Measurements from ENCODE around the gene CUZD1.

Gene CUZD1

GRCh38 chr10:122838880-122839279, 6.8 kb downstream of the CUZD1 start:
- Histone ChIP-seq H3K36me3 (ENCODE audit: control insufficient read depth in 2 of 2, insufficient read depth in 2 of 2, low read length in 2 of 2) (peaks cover 0 to 4% of the 10 kb centered on the region in 2 donors), H3K9me3 (ENCODE audit: control insufficient read depth in 2 of 2, low read length in 2 of 2) (peaks cover 4 to 6% of the 10 kb centered on the region in 2 donors), H3K4me3 (ENCODE audit: low read length in 2 of 2) (no peak overlapping the region), H3K9ac (ENCODE audit: low read length in 2 of 2) (no peak overlapping the region), H3K4me1 (ENCODE audit: control insufficient read depth, insufficient read depth, low read length) (no peaks in the 10 kb centered on the region), H3K27me3 (ENCODE audit: control insufficient read depth in 1 of 2, insufficient read depth in 2 of 2, low read length in 2 of 2) (no peaks in the 10 kb centered on the region), H3K27ac (ENCODE audit: low read length) (no peak overlapping the region)

GRCh38 chr10:122835908-122836307, 9.7 kb downstream of the CUZD1 start:
- no peak overlapping the region for H3K4me3 ChIP-seq (ENCODE audit: low read length in 2 of 2)
- H3K9ac ChIP-seq (ENCODE audit: low read length in 2 of 2): no peak overlapping the region
- peaks cover 0 to 6% of the 10 kb centered on the region in 2 donors for H3K36me3 ChIP-seq (ENCODE audit: control insufficient read depth in 2 of 2, insufficient read depth in 2 of 2, low read length in 2 of 2)
- H3K9me3 ChIP-seq (ENCODE audit: control insufficient read depth in 2 of 2, low read length in 2 of 2): peaks cover 0 to 3% of the 10 kb centered on the region in 2 donors
- H3K4me1 ChIP-seq (ENCODE audit: control insufficient read depth, insufficient read depth, low read length): no peaks in the 10 kb centered on the region
- no peaks in the 10 kb centered on the region for H3K27me3 ChIP-seq (ENCODE audit: control insufficient read depth in 1 of 2, insufficient read depth in 2 of 2, low read length in 2 of 2)
- no peak overlapping the region for H3K27ac ChIP-seq (ENCODE audit: low read length)

GRCh38 chr10:122830965-122831353, 14.7 kb downstream of the CUZD1 start:
- H3K4me1 ChIP-seq (ENCODE audit: control insufficient read depth, insufficient read depth, low read length): no peaks in the 10 kb centered on the region
- H3K9me3 ChIP-seq (ENCODE audit: control insufficient read depth in 2 of 2, low read length in 2 of 2): peaks cover 0 to 3% of the 10 kb centered on the region in 2 donors
- H3K27ac ChIP-seq (ENCODE audit: low read length): no peak overlapping the region
- H3K27me3 ChIP-seq (ENCODE audit: control insufficient read depth in 1 of 2, insufficient read depth in 2 of 2, low read length in 2 of 2): peaks cover 3 to 7% of the 10 kb centered on the region in 2 donors
- H3K4me3 ChIP-seq (ENCODE audit: low read length in 2 of 2): no peak overlapping the region
- H3K36me3 ChIP-seq (ENCODE audit: control insufficient read depth in 2 of 2, insufficient read depth in 2 of 2, low read length in 2 of 2): peaks cover 0 to 2% of the 10 kb centered on the region in 2 donors
- H3K9ac ChIP-seq (ENCODE audit: low read length in 2 of 2): no peak overlapping the region

GRCh38 chr10:122830273-122830964, 15.2 kb downstream of the CUZD1 start:
- Histone ChIP-seq H3K36me3 (ENCODE audit: control insufficient read depth in 2 of 2, insufficient read depth in 2 of 2, low read length in 2 of 2) (peaks cover 0 to 2% of the 10 kb centered on the region in 2 donors), H3K4me1 (ENCODE audit: control insufficient read depth, insufficient read depth, low read length) (no peaks in the 10 kb centered on the region), H3K9me3 (ENCODE audit: control insufficient read depth in 2 of 2, low read length in 2 of 2) (no peaks in the 10 kb centered on the region), H3K9ac (ENCODE audit: low read length in 2 of 2) (no peak overlapping the region), H3K27me3 (ENCODE audit: control insufficient read depth in 1 of 2, insufficient read depth in 2 of 2, low read length in 2 of 2) (peaks cover 3 to 7% of the 10 kb centered on the region in 2 donors), H3K27ac (ENCODE audit: low read length) (no peak overlapping the region), H3K4me3 (ENCODE audit: low read length in 2 of 2) (no peak overlapping the region)

- H3K4me3 ChIP-seq (ENCODE audit: low read length in 2 of 2): no peak overlapping the region
- no peak overlapping the region for H3K9ac ChIP-seq (ENCODE audit: low read length in 2 of 2)
- H3K9me3 ChIP-seq (ENCODE audit: control insufficient read depth in 2 of 2, low read length in 2 of 2): no peaks in the 10 kb centered on the region
- H3K27me3 ChIP-seq (ENCODE audit: control insufficient read depth in 1 of 2, insufficient read depth in 2 of 2, low read length in 2 of 2): peaks cover 3 to 7% of the 10 kb centered on the region in 2 donors
- H3K4me1 ChIP-seq (ENCODE audit: control insufficient read depth, insufficient read depth, low read length): no peaks in the 10 kb centered on the region
- no peak overlapping the region for H3K27ac ChIP-seq (ENCODE audit: low read length)
- H3K36me3 ChIP-seq (ENCODE audit: control insufficient read depth in 2 of 2, insufficient read depth in 2 of 2, low read length in 2 of 2): peaks cover 0 to 2% of the 10 kb centered on the region in 2 donors
Observed at GRCh38 chr10:122829454-122829853, 16.2 kb downstream of the CUZD1 start.

- no peaks in the 10 kb centered on the region for H3K4me1 ChIP-seq (ENCODE audit: control insufficient read depth, insufficient read depth, low read length)
- H3K27ac ChIP-seq (ENCODE audit: low read length): no peak overlapping the region
- peaks cover 3 to 7% of the 10 kb centered on the region in 2 donors for H3K27me3 ChIP-seq (ENCODE audit: control insufficient read depth in 1 of 2, insufficient read depth in 2 of 2, low read length in 2 of 2)
- peaks cover 0 to 2% of the 10 kb centered on the region in 2 donors for H3K36me3 ChIP-seq (ENCODE audit: control insufficient read depth in 2 of 2, insufficient read depth in 2 of 2, low read length in 2 of 2)
- H3K9ac ChIP-seq (ENCODE audit: low read length in 2 of 2): no peak overlapping the region
- no peak overlapping the region for H3K4me3 ChIP-seq (ENCODE audit: low read length in 2 of 2)
- no peaks in the 10 kb centered on the region for H3K9me3 ChIP-seq (ENCODE audit: control insufficient read depth in 2 of 2, low read length in 2 of 2)
Observed at GRCh38 chr10:122828716-122829255, 16.9 kb downstream of the CUZD1 start.

- H3K9ac ChIP-seq (ENCODE audit: low read length in 2 of 2): no peak overlapping the region
Observed at GRCh38 chr10:122827302-122827701, 18.4 kb downstream of the CUZD1 start.

GRCh38 chr10:122822973-122823690, 22.5 kb downstream of the CUZD1 start:
- no peaks in the 10 kb centered on the region for H3K36me3 ChIP-seq (ENCODE audit: control insufficient read depth in 2 of 2, insufficient read depth in 2 of 2, low read length in 2 of 2)
- no peak overlapping the region for H3K4me3 ChIP-seq (ENCODE audit: low read length in 2 of 2)
- peaks cover 0 to 3% of the 10 kb centered on the region in 2 donors for H3K9me3 ChIP-seq (ENCODE audit: control insufficient read depth in 2 of 2, low read length in 2 of 2)

More at GRCh38 chr10:122827302-122827701, 18.4 kb downstream of the CUZD1 start:
- Histone ChIP-seq H3K36me3 (ENCODE audit: control insufficient read depth in 2 of 2, insufficient read depth in 2 of 2, low read length in 2 of 2) (peaks cover 0 to 2% of the 10 kb centered on the region in 2 donors), H3K9me3 (ENCODE audit: control insufficient read depth in 2 of 2, low read length in 2 of 2) (peaks cover 0 to 3% of the 10 kb centered on the region in 2 donors), H3K4me3 (ENCODE audit: low read length in 2 of 2) (no peak overlapping the region), H3K27me3 (ENCODE audit: control insufficient read depth in 1 of 2, insufficient read depth in 2 of 2, low read length in 2 of 2) (peaks cover 3 to 8% of the 10 kb centered on the region in 2 donors), H3K27ac (ENCODE audit: low read length) (no peak overlapping the region), H3K4me1 (ENCODE audit: control insufficient read depth, insufficient read depth, low read length) (no peaks in the 10 kb centered on the region)

GRCh38 chr10:122821808-122822207, 23.8 kb downstream of the CUZD1 start:
- Histone ChIP-seq H3K36me3 (ENCODE audit: control insufficient read depth in 2 of 2, insufficient read depth in 2 of 2, low read length in 2 of 2) (no peaks in the 10 kb centered on the region), H3K4me3 (ENCODE audit: low read length in 2 of 2) (no peak overlapping the region), H3K27me3 (ENCODE audit: control insufficient read depth in 1 of 2, insufficient read depth in 2 of 2, low read length in 2 of 2) (peaks cover 8 to 16% of the 10 kb centered on the region in 2 donors), H3K27ac (ENCODE audit: low read length) (no peak overlapping the region), H3K9me3 (ENCODE audit: control insufficient read depth in 2 of 2, low read length in 2 of 2) (peaks cover 0 to 3% of the 10 kb centered on the region in 2 donors), H3K9ac (ENCODE audit: low read length in 2 of 2) (no peak overlapping the region), H3K4me1 (ENCODE audit: control insufficient read depth, insufficient read depth, low read length) (no peaks in the 10 kb centered on the region)

More at GRCh38 chr10:122822973-122823690, 22.5 kb downstream of the CUZD1 start:
- Histone ChIP-seq H3K4me1 (ENCODE audit: control insufficient read depth, insufficient read depth, low read length) (no peaks in the 10 kb centered on the region), H3K27me3 (ENCODE audit: control insufficient read depth in 1 of 2, insufficient read depth in 2 of 2, low read length in 2 of 2) (peaks cover 8 to 16% of the 10 kb centered on the region in 2 donors), H3K27ac (ENCODE audit: low read length) (no peak overlapping the region), H3K9ac (ENCODE audit: low read length in 2 of 2) (no peak overlapping the region)

- H3K4me1 ChIP-seq (ENCODE audit: control insufficient read depth, insufficient read depth, low read length): no peaks in the 10 kb centered on the region
- H3K36me3 ChIP-seq (ENCODE audit: control insufficient read depth in 2 of 2, insufficient read depth in 2 of 2, low read length in 2 of 2): no peaks in the 10 kb centered on the region
- H3K27me3 ChIP-seq (ENCODE audit: control insufficient read depth in 1 of 2, insufficient read depth in 2 of 2, low read length in 2 of 2): peaks cover 10 to 18% of the 10 kb centered on the region in 2 donors
- peaks cover 0 to 2% of the 10 kb centered on the region in 2 donors for H3K9me3 ChIP-seq (ENCODE audit: control insufficient read depth in 2 of 2, low read length in 2 of 2)
- no peak overlapping the region for H3K9ac ChIP-seq (ENCODE audit: low read length in 2 of 2)
- H3K4me3 ChIP-seq (ENCODE audit: low read length in 2 of 2): no peak overlapping the region
- no peak overlapping the region for H3K27ac ChIP-seq (ENCODE audit: low read length)
Observed at GRCh38 chr10:122815458-122815857, 30.2 kb downstream of the CUZD1 start.

Data from stomach smooth muscle (tissue), 2 donors.